SK-N-MC (cell line): Measurements from ENCODE around the gene CROCC2.

Experiments used
- EZH2 ChIP-seq: fragments of 200-600 bp; sonication (generic); IDR thresholded peaks from one replicate; pipeline ENCODE4 v1.6.1; 2017; ENCODE audit warnings: antibody characterized with exemption
- POLR2AphosphoS5 ChIP-seq: IDR thresholded peaks from 2 replicates; pipeline ENCODE4 v1.6.1; 2012; ENCODE audit warnings: mild to moderate bottlenecking, low read depth, low read length, borderline replicate concordance

DNA sequence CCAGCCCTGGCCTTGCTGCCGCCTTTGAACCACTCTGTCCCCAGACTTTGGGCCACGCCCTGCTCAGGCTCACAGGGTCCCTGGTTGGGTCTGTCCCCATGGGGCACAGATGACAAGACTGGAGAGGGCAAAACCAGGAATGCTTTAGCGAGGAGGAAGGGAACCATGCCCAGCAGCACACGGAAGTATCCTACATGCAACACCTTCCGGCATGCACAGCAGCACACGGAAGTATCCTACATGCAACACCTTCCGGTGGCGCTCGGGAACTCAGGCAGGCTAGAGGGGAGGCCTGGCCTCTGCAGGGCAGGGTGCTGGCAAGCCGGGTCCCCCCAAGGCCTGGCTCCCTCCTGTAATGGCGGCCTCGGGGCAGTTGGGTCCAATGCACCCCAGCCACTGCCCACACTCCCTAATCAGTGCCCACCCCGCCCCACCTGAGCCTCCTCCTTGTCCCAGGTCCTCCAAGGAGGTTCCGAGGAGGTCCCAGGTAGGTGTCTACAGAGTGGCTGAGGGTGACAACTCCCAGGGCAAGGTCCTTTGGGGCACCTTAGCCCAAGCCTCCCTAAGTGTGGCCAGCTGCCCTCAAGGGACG, 58.7 kb downstream of the CROCC2 start:
- TF ChIP-seq POLR2AphosphoS5: no peak
- TF ChIP-seq EZH2: no peak
